Measurements from ENCODE around the gene ATP13A2. TPM values are rescaled to one million over a fixed set of nuclear protein-coding genes. Genes with fewer than 3 reads are reported as not detected.

The ATP13A2 gene
- total RNA-seq, 1 experiment from 2014 or later, result 50.9 TPM

DNA sequence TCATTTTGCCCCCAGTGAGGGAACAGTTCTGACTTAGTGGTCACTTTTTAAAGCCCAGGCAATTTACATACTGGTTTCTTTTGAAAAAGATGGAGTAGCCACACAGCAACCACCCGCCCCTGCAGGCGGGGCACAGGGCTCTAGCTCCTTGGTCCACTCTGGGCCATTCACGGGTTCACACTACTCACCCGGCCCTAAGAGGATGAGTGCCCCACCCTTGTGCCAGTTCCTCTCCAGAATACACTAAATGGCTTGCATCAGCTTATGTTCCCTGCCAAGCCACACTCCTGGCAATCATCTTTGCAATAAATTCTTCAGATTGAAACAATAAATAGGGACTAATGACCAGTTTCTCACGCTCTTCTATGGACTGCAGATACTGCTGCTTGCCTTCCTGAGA, 15.7 kb upstream of the ATP13A2 start:
- Histone ChIP-seq H3K27ac (ENCODE audit: low read depth, low read length, poor library complexity, severe bottlenecking) (no peak overlapping the region), H3K4me1 (ENCODE audit: insufficient read depth, low read length, poor library complexity, severe bottlenecking) (peaks cover 26% of the 10 kb centered on the region), H3K9me3 (ENCODE audit: low read depth, low read length, poor library complexity, severe bottlenecking) (no peaks in the 10 kb centered on the region), H3K4me3 (ENCODE audit: low read depth, low read length, poor library complexity, severe bottlenecking) (no peak overlapping the region), H3K27me3 (replicated peaks; ENCODE audit: insufficient read depth, low read depth, low read length, poor library complexity) (no peaks in the 10 kb centered on the region), H3K36me3 (ENCODE audit: insufficient read depth, low read length, poor library complexity, severe bottlenecking) (peaks cover 64% of the 10 kb centered on the region)
- TF ChIP-seq, protein P1, sequence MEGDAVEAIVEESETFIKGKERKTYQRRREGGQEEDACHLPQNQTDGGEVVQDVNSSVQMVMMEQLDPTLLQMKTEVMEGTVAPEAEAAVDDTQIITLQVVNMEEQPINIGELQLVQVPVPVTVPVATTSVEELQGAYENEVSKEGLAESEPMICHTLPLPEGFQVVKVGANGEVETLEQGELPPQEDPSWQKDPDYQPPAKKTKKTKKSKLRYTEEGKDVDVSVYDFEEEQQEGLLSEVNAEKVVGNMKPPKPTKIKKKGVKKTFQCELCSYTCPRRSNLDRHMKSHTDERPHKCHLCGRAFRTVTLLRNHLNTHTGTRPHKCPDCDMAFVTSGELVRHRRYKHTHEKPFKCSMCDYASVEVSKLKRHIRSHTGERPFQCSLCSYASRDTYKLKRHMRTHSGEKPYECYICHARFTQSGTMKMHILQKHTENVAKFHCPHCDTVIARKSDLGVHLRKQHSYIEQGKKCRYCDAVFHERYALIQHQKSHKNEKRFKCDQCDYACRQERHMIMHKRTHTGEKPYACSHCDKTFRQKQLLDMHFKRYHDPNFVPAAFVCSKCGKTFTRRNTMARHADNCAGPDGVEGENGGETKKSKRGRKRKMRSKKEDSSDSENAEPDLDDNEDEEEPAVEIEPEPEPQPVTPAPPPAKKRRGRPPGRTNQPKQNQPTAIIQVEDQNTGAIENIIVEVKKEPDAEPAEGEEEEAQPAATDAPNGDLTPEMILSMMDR (conservative IDR thresholded peaks at IDR 0.05; ENCODE audit: low read depth, low read length), result no peak
- no peak for TF ChIP-seq EZH2 (IDR thresholded peaks at IDR 0.05; ENCODE audit: borderline replicate concordance, low read depth, low read length, poor library complexity, severe bottlenecking)
- DNase-seq (ENCODE audit: low spot score), result no peak
- ChIA-PET CTCF (no interaction called here), POLR2A (ENCODE audit: low non-redundant PET) (no interaction called here)
- no TSS peak for BruUV-seq (replicated peaks)
- intact Hi-C loops (cut with micrococcal nuclease; ENCODE audit: unreplicated experiment), result no loop called here

DNA sequence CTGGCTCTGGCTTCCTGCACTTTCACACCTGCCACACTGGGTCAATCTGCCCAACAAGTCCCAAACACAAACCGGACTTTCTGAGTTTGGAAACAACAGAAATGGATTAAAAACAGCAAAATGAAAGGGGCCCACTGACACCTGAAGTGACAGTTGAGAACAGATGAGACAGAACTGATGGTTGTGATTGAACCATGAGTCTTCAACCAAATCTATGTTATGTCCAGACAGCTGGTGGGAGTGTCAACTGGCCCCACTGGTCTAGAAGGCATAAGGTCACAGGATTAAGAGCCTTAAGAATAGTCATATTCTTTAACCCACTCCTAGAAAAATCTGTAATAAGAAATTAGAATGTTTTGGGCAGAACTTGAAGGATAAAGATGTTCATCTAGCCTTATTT, 13.0 kb upstream of the ATP13A2 start:
- TF ChIP-seq, protein P1 (conservative IDR thresholded peaks at IDR 0.05; ENCODE audit: low read depth, low read length), result no peak
- TF ChIP-seq EZH2 (IDR thresholded peaks at IDR 0.05; ENCODE audit: borderline replicate concordance, low read depth, low read length, poor library complexity, severe bottlenecking), result no peak
- Histone ChIP-seq H3K4me1 (ENCODE audit: insufficient read depth, low read length, poor library complexity, severe bottlenecking) (peaks cover 2% of the 10 kb centered on the region), H3K27ac (ENCODE audit: low read depth, low read length, poor library complexity, severe bottlenecking) (no peak overlapping the region), H3K4me3 (ENCODE audit: low read depth, low read length, poor library complexity, severe bottlenecking) (no peak overlapping the region), H3K27me3 (replicated peaks; ENCODE audit: insufficient read depth, low read depth, low read length, poor library complexity) (no peaks in the 10 kb centered on the region), H3K9me3 (ENCODE audit: low read depth, low read length, poor library complexity, severe bottlenecking) (no peaks in the 10 kb centered on the region), H3K36me3 (ENCODE audit: insufficient read depth, low read length, poor library complexity, severe bottlenecking) (peaks cover 87% of the 10 kb centered on the region)
- BruUV-seq (replicated peaks), result no TSS peak
- ChIA-PET CTCF (no interaction called here), POLR2A (ENCODE audit: low non-redundant PET) (interaction anchor here (0.6 kb wide), 1 partner anchor 114 kb away, joined by 7 read pairs; no protein-coding TSS in a partner anchor)
- intact Hi-C loops (cut with micrococcal nuclease; ENCODE audit: unreplicated experiment), result no loop called here
- DNase-seq (ENCODE audit: low spot score), result no peak

DNA sequence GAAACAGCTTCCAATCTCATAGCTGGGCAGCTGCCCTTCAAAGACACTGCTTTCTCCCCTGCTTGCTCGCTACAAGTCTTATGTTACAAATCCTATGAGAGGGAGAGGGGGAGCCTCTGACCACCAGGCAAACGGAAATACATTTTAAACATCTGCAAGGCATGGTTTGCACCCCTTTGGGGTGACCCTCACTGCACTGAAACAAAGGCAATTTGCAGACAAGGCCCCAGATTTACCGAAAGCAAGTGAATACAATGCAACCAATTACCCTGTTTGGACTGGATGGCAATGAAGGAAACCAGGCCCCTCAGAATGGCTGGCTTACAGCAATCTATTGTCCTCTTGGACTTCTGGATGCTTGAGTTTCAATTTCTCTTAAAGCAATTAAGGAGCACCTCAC, 11.8 kb upstream of the ATP13A2 start:
- no TSS peak for BruUV-seq (replicated peaks)
- ChIA-PET CTCF (no interaction called here), POLR2A (ENCODE audit: low non-redundant PET) (no interaction called here)

More for the DNA sequence above, 11.8 kb upstream of the ATP13A2 start:
- intact Hi-C loops (cut with micrococcal nuclease; ENCODE audit: unreplicated experiment), result no loop called here
- no peak overlapping the region for H3K27ac ChIP-seq (ENCODE audit: low read depth, low read length, poor library complexity, severe bottlenecking)
- no peak overlapping the region for H3K4me3 ChIP-seq (ENCODE audit: low read depth, low read length, poor library complexity, severe bottlenecking)
- no peaks in the 10 kb centered on the region for H3K27me3 ChIP-seq (replicated peaks; ENCODE audit: insufficient read depth, low read depth, low read length, poor library complexity)
- TF ChIP-seq EZH2 (IDR thresholded peaks at IDR 0.05; ENCODE audit: borderline replicate concordance, low read depth, low read length, poor library complexity, severe bottlenecking), result no peak
- TF ChIP-seq, protein P1 (conservative IDR thresholded peaks at IDR 0.05; ENCODE audit: low read depth, low read length), result no peak
- DNase-seq (ENCODE audit: low spot score), result no peak
- peaks cover 96% of the 10 kb centered on the region for H3K36me3 ChIP-seq (ENCODE audit: insufficient read depth, low read length, poor library complexity, severe bottlenecking)
- H3K9me3 ChIP-seq (ENCODE audit: low read depth, low read length, poor library complexity, severe bottlenecking), result no peaks in the 10 kb centered on the region
- no peaks in the 10 kb centered on the region for H3K4me1 ChIP-seq (ENCODE audit: insufficient read depth, low read length, poor library complexity, severe bottlenecking)

All from A673 (cell line).